ENCODE measurements around the gene RTP4.

Gene RTP4, protein sequence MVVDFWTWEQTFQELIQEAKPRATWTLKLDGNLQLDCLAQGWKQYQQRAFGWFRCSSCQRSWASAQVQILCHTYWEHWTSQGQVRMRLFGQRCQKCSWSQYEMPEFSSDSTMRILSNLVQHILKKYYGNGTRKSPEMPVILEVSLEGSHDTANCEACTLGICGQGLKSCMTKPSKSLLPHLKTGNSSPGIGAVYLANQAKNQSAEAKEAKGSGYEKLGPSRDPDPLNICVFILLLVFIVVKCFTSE

DNA sequence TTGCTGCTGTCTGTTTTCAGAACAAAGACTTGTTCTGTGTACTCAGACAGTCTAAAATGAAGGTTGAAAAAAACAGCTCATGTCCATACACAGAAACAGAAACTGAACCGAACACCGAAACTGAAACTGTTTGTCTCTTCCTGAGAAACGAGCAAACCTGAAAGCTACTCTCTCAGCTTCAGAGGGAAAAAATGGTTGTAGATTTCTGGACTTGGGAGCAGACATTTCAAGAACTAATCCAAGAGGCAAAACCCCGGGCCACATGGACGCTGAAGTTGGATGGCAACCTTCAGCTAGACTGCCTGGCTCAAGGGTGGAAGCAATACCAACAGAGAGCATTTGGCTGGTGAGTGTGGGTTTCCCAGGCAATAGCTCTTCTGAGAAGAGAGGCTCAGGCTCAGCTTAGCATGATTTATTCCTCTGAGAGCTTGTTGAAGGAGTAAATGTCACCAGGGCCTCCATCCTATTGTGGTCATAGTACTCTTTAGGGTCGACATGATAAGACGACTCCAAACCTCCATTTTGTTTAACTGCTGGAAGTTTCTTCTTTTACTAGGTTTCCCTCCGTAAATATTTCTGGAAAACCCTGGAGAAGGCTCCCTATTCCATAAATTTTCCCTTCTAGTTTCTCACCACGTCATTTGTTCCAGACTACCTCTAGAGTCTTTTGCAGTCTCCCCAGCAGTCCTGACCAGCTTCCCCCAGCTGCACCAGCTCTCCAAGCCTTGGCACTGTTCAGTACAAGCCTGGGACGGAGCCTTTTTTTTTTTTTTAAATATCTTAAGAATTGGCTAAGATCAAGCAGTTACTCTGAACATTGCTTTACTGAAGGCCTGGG lies at the start of gene RTP4:
Gene RTP4, plus strand, starts transcription at position 135 of the 838 bp plus-strand sequence. Its CDS starts 57 bp downstream, at position 192.
- no peak for DNase-seq (ENCODE audit: low spot score)

DNA sequence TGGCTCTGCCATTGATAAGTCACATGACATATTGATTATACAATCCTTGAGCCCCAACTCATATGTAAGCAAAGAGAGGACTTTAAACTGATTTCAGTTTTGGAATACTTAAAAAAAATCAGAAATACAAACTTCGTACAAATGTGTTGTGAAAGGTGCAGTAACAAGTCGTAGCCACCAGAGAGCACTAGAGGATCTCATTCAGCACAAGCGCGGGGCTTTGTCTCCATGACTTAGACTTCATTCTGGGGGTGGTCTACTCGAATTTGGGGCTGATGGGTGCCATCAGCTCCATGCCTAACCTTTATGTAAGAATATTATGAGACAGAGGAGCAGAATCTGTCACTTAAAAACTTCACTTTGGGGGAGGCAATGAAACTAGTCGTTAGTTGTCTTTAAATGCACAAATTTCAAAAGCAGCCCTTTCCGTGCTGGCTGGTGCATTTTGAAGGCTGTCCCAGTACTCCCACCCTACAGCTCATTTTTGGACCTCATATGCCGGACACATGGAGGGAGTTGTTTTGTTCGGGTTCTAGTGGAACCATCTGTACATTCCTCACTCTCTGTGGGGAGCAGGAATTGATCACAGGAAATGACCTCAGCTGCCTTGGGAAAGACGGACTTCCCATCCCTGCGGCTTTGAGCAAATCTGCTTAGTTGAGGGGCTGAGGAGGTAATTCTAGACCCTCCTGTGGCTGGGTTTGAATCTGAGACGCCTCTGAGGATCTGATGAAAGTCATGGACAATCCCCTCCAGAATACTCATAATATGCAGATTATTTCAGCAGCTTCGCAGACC lies 49.2 kb upstream of the RTP4 start:
- DNase-seq (ENCODE audit: low spot score): peak; percentile 63

DNA sequence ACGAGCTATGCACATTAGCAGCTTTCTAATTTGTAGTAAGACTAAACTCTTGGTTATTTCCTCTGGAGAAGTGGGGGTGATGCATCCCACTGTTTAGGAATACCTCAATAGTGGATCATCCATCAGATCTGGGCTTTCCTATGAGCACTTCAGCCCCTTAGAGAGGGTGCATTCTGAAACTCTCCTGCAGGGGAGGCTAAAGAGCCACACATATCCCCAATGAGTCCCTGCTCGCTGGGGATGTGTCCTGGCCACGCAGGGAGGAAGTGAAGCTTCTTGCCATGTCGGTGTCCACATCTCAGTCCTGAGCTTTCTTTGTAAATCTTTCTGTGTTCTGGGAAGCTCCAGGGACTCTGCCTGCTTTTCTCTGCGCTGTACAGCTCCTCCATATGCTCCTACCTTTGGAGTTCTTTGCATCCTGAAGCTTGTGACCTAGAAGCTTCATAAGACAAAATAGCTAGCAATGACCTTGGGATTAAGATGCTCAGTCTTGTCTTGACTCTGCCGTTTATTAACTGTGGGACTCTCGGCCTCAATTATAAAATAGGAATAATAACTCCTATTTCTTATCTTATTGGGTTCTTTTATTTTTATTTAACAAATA lies 48.4 kb upstream of the RTP4 start:
- DNase-seq (ENCODE audit: low spot score): peak; percentile 16

DNA sequence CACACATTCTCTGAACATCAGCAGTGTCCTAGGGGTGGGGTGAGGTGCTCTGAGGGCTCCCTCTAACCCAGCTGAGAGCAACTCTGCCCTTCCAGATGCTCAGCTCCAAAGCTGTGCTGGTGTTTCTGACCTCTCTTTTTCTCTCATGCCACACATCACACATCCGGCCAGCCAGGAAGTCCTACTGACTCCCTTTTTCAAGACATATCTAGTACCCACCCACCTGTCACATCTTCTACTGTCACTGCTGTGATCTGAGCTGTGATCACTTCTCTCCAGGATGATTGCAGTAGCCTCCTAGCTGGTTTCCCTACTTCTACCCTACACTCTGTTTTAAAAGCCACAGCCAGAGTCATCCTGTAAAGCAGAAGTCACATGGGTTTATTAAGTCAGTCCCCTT lies 46.4 kb upstream of the RTP4 start:
- no peak for DNase-seq (ENCODE audit: low spot score)

DNA sequence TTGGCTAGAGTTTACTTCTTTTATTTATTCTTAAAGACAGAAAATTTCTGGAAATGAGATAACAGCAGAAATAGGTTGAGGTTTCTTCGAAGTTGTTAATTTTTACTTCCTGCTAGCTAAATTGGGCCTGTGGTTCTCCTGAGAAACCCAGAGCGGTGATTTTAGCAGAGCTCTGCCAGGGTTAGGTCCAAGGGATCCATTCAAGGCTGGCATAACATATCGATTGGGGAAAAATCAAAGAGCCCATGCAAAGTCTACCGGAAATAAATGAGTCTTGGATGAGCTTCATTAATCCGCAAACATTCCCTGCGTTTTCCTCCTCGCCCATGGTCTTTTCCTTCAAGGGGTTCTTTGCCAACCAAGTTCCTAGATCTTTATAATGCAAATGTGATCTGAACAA lies 45.9 kb upstream of the RTP4 start:
- DNase-seq (ENCODE audit: low spot score): no peak

DNA sequence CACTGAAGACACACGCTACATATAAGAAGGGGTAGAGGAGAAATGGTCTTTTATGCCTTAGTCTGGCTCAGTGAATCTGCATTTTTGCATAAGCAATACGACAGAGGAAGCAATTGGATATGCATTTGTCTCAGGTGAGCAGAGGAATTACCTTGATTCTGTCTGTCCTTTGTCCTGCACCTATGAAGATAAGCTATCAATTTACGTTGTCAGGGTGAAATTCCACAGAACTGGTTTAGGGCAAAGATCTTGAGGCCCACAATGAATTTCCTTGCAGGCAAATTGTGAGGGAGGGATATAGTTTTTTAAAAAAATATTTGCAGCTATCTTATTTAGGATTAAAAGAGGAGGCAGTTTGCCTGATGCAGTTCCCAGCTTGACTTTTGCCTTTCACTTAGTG lies 45.1 kb upstream of the RTP4 start:
- no peak for DNase-seq (ENCODE audit: low spot score)

DNA sequence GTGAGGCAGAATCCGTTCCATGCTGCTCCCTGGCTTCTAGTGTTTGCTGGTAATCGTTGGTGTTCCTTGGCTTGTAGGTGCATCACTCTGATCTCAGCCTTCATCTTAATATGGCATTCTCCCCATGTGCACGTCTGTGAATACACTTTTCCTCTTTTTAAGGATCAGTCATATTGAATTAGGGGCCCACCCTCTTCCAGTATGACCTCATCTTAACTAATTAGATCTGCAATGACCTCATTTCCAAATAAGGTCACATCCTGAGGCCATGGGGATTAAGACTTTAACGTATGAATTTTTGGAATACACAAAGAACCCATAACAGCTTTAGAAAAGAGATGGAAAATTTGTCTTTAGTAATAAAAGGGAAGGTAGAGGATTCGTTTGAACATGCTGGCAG lies 42.6 kb upstream of the RTP4 start:
- DNase-seq (ENCODE audit: low spot score): no peak

DNA sequence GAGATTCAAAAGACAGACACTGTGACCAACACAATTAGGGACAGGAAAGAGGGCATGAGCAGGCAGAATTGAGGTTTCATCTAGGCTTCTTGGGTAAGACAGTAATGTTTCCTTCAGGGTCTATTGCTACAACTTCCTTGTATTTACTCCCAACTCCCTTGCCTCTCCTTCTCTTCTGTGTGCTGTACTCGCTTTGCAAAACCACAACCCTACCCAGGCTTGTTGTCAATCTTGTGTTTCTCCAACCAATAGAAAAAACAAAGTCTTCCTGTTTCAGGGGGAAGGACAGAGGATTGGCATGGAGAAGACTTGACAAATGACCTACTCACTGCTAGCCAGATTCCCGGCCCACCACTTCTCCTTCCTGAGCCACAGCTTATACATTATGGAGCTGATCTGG lies 40.3 kb upstream of the RTP4 start:
- no peak for DNase-seq (ENCODE audit: low spot score)

DNA sequence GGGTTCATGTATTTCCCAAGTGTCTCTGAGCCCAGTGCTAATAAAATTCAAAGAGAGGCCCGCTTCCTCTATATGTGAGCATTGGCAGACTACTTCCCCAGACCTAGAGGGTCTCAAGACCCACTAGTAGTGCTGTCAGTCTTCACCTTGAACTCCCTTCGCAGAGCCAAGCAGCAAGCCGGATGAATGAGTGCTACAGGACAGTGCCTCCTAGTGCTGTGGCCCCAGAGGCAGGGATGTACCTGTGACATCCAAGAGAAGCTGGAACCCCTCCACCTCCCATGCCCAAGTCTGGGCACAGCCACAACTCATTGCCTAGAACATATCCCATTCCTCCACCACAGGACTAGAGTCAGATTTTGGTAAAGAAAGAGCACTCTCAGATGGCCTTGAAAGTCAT lies 39.5 kb upstream of the RTP4 start:
- DNase-seq (ENCODE audit: low spot score): no peak

DNA sequence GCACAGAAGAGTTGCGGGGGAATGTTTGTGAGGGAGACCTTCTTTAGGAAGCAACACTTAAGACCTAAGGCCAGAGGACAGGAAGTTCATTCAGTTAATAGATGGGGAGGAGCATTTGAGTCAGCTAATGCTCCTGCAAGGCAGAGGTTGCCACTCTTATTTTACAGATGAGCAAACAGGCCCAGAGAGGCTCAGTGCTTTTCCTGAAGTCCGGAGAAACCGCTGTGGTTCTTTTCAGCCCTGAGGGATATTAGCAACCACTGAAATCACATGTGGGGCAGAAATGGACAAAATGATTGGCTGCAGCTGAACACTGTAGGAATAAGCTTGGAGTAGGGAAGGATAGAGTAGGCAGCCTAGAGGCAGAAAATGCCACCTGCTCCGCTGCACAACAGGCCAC lies 33.3 kb upstream of the RTP4 start:
- DNase-seq (ENCODE audit: low spot score): no peak

DNA sequence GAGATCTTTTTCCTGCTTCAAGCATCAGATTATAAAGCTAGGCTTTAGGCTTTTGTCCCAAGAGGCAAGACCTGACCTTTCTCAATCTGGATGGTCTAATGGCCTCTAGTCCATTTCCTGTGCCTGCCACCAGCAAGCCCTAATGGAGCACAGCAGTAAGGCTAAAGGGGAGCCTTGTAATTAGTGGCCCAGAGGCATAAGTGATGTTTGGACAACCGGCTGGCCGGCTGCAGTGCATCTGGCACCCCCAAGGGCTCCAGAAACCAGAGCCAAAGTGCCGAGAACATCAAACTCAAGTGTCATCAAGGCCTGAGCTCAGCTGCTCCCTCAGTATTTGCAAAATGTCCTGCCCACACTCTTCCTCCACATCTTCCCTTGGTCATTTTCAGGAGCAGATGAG lies 31.9 kb upstream of the RTP4 start:
- no peak for DNase-seq (ENCODE audit: low spot score)

DNA sequence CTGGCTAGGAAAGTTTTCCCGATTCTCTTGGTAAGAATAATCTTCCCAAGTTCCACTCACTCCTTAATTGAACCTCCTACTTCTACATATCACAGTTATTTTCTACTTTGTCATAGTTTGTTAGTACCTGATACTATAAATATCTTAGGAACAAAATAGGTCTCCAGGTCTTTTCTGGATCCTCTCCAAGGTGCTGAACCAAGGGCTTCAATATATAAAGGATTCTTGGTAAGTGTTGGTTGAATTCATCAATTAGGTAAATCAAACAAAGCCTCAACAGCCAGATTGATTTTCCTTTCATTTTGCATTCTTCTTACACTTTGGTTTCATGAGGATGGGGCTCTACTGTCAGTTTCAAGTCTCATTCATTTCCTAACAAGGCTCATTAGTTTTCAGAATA lies 27.6 kb upstream of the RTP4 start:
- DNase-seq (ENCODE audit: low spot score): no peak

DNA sequence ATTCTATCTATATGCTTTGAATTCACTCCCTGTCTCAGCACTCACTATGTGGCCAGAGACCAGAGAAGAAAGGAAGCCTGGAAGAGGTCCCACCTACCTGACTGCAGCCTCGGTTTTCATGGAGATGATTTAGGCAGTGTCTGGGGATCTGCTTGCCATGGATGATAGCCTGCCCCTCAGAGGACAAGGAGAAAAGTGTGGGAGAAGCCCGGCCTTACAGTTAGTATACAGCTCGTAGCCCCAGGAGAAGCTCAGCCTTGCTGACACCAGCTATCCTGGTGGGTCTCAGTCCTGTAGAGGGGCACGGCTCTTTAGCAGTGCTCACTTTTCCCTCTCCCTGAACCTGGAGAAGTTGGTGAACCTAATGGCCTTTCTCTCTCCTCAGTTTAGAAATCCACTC lies 25.9 kb upstream of the RTP4 start:
- DNase-seq (ENCODE audit: low spot score): no peak

DNA sequence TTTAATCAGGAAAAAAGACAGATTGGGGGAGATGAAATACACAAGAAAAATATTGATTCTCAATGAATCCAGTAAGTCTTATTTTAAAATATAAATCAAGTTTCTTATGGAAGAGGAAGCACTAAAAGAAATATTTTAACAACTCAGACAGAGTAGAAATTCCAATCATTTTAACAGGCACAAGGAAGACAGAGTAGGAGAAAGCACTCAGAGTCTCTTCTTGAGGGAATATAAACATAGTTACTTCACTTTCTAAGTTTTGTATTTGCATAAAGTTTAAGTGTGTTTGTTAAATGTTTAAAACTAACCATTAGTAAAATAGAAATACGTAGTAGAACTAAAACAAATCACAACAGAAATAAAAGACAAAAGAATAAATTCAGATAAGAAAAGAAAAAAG lies 24.5 kb upstream of the RTP4 start:
- no peak for DNase-seq (ENCODE audit: low spot score)

DNA sequence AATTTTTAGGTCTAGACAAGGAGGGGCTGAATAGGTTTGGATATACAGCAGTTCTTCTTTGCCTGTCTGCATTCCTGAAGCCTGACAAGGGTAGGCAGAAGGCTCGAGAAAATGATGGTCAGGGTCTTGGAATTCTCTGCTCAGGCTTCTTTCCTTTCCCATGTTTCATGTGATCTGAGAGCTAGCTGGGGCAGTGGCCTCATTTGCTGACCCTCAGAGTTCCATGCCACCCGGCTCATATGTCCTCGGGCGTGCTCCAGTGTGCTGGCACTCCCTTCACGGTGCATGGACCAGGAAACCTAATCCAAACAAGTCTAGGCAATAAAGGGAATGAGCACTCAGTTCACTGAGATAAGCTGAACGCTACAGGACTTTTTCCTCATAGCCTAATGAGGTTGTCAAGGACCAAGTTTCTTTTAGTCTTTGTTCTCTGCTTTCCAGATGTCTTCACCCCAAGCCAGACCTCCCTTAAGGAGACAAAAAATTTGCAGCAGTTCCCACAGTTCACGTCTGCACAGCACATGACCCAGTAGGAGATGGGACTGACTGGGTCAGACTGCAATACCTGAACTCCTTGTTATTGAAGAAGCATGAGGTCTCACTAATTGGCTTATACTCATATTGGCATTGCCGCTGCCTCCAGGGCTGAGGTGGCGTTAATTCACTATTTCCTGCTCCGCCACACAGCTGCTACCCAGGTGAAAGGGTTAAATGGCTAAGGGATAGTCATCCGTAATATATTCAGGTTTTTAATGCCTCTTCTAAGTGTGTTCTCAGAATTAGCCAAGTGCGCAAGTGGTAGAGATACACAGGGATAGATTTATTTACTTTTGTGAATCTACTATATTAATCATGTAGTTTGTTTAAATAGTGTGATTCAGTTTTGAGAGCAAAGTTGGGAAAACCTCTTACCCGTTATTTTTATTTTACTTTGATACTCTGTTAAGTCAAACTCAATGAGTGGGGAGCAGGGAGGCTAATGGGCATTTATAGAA lies 15.3 kb upstream of the RTP4 start:
- no peak for DNase-seq (ENCODE audit: low spot score)

DNA sequence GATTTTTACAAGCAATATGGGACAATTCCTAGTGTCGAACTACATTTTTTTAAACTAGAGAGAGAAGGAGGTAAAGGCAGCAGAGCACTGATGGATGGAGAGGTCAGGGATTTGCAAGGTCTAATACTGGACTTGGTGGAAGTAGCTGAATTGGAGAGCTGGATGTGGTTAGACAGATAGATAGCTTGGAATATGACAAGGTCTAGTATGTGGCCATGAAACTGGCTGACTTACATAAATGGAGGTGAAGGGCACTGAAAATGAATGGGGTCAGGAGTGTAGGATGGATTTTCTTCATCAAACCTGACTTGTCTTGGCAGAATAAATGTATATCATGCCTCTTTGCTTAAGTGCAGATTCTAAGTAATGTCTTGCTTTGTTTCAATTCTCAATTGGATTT lies 10.1 kb upstream of the RTP4 start:
- no peak for DNase-seq (ENCODE audit: low spot score)

DNA sequence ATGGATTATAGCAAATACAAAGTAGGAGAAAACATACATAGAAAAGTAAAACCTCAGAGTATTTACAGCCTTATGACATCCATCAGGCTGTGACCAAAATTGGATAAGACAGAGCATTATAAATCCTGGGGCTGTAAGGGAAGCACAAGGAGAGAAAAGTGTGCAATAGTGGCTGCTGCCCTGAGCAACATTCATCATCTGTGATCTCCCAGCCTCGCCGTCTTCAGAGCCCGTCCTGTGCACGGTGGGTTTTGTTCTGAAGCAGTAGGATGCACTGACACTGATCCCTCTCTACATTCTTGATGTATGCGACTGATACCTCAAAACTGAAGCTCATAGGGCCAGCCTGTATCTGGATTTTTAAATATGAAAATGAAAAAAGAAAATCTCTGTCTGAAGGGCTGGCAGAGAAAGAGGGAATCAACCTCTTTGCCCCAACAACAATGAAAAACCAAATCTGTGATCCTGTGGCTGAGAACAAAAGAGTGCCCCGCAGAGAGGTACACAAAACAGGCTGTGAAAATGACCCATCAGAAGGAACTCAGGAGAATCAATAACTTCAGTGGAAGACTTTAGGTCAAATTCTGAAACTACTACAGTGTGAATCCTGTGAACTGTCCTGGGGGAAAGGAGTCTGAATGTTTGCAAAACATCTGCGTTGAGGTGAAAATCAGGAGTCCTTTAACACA lies 8.2 kb upstream of the RTP4 start:
- no peak for DNase-seq (ENCODE audit: low spot score)

DNA sequence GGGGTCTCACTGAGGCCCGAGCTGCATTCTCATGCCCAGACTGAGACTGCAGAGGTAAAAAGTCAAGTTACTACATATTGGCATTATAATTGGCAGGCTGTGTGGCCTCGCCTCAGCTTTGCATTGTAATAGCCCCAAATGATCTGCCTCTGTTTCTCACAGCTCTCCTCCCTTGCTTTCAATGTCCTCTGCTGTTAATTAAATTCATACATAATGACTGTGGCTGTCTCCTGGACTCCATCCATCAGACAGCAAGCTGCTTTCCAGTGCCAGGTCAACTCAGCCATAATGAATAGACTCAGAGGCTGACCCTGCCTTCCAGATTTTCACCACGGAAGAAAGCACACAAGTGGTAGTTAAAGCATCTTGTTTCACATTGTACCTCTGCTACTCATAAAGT lies 7.6 kb upstream of the RTP4 start:
- DNase-seq (ENCODE audit: low spot score): no peak

DNA sequence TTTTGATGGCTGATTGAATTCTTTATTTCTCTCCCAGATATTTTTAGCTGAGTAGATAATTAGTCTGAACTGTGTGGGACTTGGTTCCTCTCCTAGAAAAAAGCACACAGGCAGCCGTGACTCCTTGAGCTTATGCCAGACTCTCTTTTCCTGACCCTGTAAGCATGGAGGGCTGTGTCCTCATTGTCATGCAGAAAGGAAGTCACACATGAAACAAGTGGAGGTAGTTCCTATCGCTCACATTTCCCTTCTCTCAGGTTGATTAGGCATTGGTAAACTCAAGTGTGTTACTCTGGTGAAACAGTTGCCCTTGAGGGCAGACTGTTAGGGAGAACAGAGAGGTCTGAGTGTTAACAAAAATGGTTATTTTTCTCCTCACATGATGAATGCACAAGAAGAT lies 6.3 kb upstream of the RTP4 start:
- DNase-seq (ENCODE audit: low spot score): no peak

DNA sequence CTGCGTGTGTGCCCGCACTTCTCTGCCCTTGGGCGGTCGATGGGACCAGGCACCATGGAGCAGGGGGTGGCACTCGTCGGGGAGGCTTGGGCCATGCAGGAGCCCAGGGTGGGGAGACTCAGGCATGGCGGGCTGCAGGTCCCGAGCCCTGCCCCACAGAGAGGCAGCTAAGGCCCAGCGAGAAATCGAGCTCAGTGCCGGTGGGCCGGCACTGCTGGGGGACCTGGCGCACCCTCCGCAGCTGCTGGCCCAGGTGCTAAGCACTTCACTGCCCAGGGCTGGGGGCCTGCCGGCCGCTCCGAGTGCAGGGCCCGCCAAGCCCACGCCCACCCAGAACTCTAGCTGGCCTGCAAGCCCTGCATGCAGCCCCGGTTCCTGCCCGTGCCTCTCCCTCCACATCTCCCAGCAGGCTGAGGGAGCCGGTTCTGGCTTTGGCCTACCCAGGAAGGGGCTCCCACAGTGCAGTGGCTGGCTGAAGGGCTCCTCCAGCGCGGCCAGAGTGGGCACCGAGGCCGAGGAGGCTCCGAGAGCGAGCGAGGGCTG lies 553 bp upstream of the RTP4 start:
- DNase-seq (ENCODE audit: low spot score): no peak

DNA sequence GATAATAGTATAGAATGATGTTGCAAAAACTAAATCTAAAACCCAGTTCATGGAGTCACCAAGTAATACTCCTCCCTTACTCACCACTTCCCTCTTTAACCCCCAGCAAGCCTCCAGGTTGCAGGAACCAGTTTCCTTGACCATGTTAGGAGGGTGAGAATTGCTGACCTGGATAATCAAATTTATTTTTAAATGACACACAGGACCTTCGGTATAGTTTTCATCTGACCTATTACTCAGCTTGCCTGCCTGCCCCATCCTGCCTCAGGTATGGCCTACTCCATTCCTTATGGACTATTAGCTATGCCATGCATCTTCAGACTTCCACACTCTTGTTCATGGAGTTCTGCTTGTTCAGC lies 883 bp downstream of the RTP4 start:
- no peak for DNase-seq (ENCODE audit: low spot score)
